Stomach (tissue), 4 donors: ENCODE data around the gene PAPSS1.

Experiments
- POLR2A ChIP-seq, 4 donors: fragments of 450-650 bp; IDR thresholded peaks; one replicate each; pipeline ENCODE4 v1.6.1; 2016; ENCODE audit warnings: antibody characterized with exemption in 4 of 4, control low read depth in 2 of 4, mild to moderate bottlenecking in 1 of 4, moderate library complexity in 1 of 4
- POLR2AphosphoS5 ChIP-seq, 3 donors: sonication (generic); formaldehyde crosslinking; IDR thresholded peaks; one replicate each; pipeline ENCODE4 v1.6.1; 2016; ENCODE audit warnings: antibody characterized with exemption in 3 of 3
- TF ChIP-seq, protein P1 (sequence below), 7 experiments: fragments of 450-650 bp in 4 of 7; fragments of 200-600 bp in 3 of 7; sonication (generic) in 3 of 7; IDR thresholded peaks; one replicate each; pipeline ENCODE4 v1.5.1; 2016 to 2019; ENCODE audit warnings: antibody characterized with exemption in 7 of 7, control low read depth in 2 of 7, mild to moderate bottlenecking in 1 of 7

DNA sequence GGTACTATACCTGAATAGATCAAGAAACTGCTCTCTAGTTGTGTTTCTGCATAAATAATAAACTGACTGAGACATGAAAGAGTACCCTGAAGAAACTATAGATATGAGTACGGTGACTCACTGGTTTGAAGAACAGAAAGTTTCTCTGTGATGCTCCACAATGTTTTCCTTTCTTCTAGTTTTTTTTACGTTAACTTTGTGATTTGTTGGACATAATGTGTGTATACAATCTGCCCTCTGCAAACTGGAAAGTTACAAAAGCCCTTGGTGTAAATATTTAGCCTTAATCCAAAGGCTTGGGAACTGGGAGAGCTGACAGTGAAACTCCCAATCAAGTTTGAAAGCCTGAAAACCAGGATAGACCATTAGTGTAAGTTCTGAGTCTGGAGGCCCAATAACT lies 31.6 kb upstream of the PAPSS1 start:
- TF ChIP-seq, protein P1, sequence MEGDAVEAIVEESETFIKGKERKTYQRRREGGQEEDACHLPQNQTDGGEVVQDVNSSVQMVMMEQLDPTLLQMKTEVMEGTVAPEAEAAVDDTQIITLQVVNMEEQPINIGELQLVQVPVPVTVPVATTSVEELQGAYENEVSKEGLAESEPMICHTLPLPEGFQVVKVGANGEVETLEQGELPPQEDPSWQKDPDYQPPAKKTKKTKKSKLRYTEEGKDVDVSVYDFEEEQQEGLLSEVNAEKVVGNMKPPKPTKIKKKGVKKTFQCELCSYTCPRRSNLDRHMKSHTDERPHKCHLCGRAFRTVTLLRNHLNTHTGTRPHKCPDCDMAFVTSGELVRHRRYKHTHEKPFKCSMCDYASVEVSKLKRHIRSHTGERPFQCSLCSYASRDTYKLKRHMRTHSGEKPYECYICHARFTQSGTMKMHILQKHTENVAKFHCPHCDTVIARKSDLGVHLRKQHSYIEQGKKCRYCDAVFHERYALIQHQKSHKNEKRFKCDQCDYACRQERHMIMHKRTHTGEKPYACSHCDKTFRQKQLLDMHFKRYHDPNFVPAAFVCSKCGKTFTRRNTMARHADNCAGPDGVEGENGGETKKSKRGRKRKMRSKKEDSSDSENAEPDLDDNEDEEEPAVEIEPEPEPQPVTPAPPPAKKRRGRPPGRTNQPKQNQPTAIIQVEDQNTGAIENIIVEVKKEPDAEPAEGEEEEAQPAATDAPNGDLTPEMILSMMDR (IDR thresholded peaks at IDR 0.05): no peak
- TF ChIP-seq POLR2AphosphoS5 (IDR thresholded peaks at IDR 0.05) (no peak), POLR2A (IDR thresholded peaks at IDR 0.05) (no peak)
